ENCODE measurements around the gene MAP4K4.

DNA sequence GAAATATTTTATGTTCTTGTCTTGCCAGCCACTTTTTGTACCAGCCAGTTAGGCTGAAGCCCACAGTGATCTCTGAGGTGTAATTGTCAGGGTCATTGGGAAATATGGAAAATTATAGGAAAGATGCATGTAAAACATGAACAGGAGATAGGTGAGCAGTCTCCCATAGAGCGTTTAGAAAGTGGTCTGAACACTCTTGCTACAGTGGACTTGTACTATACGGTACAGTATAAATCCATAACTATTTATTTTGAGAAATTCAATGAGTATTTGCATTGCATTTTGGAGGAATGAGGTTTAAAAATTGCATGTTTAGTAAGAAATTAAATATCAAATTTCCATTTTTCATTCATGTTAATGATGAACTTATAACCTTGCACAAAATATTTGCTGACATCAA is 20.8 kb upstream of the MAP4K4 start:
- TF ChIP-seq POLR2A (IDR thresholded peaks at IDR 0.05), result no peak
- TF ChIP-seq EP300 (IDR thresholded peaks at IDR 0.05), result no peak

Data from stomach (tissue), 4 donors.